Cortex of kidney (tissue), 1 donor: ENCODE data around the gene DIP2A.

ENCODE experiments used
- DNase-seq: peaks from one replicate; lab custom pipeline; 2025; lab: John Stamatoyannopoulos, UW

The DIP2A gene

DNA sequence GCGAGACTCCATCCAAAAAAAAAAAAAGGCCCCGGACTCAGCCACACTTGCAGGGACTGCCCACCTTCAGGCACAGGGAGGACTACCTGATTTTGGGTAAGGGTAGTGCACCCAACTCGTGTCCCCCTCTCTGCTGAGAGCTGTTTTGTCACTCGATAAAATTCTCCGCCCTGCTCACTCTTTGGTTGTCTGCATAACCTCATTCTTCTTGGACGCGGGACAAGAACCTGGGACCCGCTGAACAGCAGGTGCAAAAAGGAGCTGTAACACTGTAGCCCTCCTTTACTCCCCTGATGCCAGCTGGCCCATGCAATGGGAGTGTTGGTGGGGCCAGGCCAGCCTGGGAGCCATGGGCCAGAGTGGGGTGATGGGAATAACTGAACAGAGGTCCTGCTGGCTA, 135.6 kb downstream of the DIP2A start:
- no peak for DNase-seq

DNA sequence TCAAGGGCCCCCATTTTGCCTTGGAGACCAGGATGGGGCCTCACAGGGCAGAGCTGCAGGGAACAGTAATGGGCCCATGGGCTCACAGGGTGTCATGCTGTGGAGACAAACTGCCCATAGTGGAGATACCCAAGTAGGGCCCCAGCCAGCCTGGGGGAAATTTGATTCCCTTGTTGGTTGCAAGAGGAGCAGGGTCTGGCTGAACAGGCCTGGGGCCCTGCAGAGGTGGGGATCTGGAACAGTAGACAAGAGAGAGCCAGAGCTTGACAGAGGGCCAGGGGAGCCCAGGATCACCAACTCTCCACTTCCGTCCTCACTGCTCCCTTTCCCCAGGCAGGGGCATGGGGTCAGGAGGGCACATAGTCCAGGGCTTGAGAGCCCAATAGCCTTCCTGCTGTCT, 137.5 kb downstream of the DIP2A start:
- DNase-seq, result no peak

GRCh38 chr21:46597031-46597430, 138.3 kb downstream of the DIP2A start:
- no peak for DNase-seq

GRCh38 chr21:46597896-46598343, 139.2 kb downstream of the DIP2A start:
- DNase-seq, result no peak

DNA sequence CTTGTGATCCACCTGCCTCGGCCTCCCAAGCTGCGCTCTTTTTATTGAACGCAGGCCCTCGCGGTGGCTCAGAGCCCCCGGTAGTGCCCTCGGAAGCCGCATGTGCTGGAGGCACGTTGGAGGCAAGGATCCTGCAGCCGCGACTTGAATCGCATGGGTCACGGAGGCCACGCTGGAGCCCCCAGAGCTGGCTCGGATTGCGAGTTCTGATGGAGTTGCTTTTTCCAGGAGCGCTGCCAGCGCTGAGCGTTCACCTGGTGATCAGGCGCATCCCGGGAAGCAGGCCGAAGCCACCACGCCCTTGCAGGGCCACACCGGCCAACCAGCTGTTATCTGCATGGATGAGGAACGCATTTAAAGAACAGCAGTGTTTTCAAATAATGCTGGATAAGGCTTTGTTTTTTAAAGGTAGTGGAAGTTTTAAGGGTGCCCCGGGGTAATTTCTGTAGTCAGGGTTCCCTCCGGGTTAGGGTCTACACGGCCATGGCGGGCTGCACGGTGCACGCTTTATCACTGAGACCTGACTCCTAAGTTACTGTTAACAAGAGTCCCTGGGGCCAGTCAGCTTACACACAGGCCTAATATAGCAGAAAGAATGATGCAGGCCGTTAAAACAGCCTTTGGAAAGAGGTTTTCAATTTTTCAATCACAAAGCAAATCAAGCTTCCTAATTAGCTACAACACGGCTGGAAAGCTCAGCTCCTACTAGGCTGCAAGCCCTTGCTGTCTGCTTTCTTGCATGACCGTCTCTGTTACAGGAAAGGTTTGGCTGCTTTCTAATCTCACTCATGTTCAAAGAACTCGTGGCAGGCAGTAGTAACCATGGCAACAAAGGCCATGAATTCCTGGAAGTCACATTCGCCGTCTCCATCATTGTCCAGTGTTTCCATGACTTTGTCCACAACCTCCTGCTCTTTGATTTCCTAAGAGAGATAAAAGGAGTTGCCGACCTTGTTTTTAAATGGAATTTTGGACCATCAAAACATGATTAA, 140.2 kb downstream of the DIP2A start:
- DNase-seq, result no peak

DNA sequence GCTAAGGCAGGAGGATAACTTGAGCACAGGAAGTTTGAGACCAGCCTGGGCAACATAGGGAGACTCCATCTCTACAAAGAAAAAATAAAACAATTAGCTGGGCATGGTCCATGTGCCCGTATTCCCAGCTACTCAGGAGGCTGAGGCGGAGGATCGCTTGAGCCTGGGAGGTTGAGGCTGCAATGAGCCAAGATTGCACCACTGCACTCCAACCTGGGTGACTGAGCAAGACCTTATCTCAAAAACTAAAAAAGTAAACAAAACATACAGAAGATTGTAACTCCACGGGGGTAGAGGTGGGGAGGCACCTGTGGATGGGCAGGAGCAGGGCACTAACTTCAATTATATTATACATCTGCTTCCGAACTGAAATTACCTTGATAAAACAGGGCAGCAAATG, 141.6 kb downstream of the DIP2A start:
- no peak for DNase-seq

DNA sequence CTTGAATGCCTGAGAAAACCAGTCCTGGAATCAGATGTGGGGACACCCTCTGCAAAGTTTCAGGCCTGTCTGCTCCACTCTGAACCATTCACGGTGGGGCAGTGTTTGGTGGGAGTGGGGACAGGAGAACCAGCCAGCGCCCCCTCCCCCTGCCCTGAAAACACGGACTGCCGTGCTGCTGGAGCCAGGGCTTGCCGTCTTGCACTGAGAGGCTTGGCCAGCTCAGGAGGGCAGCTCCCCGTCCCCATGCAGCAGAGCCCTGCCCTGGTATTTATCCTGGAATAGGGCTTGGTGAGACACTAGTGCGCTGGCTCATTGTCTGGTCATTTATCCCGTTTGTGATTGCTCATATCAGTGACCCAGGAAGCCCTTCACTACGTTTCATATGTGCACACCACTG, 142.3 kb downstream of the DIP2A start:
- no peak for DNase-seq

DNA sequence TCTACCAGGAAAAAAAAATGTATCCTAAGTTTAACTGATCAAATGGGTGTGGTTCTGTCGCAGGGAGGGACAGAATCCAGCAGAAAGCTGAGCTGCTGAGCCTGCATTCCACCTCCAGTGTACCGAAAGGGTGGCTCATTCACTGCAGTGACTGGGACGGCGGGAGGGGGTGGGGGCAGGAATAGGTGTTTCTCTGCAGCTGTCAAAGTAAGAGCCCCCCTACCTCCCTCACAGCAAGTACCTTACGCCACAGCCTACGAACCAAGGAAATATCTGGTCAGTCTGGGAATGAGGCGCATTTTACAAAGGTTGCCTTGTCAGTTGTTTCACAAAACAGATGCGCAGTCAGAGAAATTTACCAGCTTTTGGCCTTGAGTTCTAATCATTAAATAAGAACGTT, 144.5 kb downstream of the DIP2A start:
- DNase-seq, result no peak

GRCh38 chr21:46604329-46604974, 145.8 kb downstream of the DIP2A start:
- DNase-seq, result no peak

DNA sequence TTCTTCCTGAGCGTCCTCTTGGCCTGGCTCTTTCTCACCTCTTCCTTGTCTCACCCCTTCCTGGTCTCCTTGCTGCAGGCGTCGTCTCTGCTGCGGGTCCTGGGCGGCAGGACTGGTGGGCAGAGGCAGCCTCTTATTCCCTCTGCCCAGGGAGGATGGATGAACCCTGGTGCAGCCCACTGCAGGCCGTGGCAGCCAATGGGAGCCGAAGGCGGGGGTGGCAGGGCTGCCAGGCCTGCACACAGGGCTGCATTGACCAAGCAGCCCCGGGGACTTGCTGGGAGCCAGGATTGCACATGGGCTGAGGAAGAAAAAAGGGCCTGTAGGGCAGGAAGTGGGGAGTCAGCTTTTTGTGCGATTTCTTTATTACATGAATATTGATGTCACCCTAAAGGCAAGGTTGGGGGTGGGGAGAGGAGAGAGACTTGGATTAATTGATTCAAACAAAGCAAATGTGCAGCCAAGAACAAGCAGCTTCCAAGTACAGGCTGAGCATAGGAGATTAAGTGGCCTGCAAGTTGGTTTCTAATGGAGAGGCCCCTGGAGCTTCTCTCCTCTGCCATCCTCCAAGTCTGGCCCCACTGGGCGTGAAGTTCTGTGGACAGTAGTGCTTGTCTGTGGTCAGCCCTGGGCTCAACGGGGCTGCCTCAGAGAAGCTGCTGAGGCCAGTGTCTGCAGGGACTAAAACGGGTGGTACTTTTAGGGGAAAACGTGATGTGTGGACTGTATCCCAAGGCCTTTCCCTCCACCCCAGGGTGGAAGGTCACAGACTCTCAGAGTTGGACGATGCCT, 146.5 kb downstream of the DIP2A start, which contains the start of gene S100B:
S100B (minus strand) TSS at position 108 of the 792 bp plus-strand sequence. CDS start 2,667 bp downstream, outside the sequence.
- DNase-seq, result no peak

- no peak for DNase-seq
These were observed 147.2 kb downstream of the DIP2A start for GRCh38 chr21:46605767-46606426.

DNA sequence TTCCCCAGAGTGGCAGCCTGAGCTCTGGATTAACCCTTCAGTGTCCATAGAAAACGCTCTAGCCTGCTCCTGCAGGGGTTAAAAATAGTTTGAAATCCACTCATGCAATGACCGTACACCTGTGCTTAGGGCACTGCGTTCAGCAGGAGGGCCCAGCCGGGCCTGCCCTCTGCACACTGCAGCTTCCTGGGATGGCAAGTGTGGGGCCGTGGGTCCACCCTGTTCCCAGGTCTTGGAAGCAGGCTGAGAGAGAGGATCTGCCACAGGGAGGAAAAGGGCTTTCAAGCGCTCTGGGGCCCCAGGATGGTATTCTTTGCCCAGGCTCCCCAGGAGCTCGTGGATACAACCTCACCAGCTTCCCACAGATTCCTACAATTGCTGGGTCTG, 147.7 kb downstream of the DIP2A start:
- DNase-seq, result no peak

DNA sequence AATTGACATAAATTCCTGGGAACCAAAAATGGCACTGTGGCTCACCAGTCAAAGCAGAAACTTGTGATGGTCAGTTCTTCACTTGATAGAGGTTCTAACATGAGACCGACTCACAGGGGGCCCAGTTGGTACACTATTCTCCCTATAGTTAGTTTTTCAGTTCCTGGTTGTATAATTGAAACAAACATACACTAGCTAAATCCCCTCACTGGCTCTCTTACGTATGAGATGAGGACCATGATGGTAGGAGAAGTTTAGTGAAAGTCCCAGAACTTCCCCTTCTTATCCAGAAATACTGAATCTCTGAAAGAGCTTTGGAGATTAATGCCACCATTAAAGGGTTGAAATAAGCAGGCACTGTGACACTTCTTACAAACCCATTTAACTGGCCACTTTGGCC, 148.9 kb downstream of the DIP2A start:
- DNase-seq, result no peak

DNA sequence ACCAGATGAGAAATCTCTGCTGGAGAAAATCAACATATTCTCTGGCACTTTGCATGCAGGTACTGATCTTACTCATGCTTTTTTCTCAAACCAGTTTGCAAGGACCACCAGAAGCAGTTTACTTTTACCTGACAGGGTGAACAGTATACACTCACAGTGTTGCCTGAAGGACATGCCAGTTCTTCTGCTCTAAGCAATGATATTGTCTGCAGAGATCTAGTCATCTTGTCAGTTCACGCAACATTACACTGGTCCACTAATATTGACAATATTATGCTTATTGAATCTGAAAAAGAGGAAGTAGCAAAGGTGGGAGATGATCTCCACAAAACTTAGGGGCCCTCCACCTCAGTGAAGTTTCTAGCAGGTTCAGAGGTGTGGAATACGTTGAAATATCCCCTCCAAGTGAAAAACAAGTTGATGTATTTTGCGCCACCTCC, 150.0 kb downstream of the DIP2A start:
- no peak for DNase-seq

- DNase-seq, result no peak
These were observed 151.5 kb downstream of the DIP2A start for GRCh38 chr21:46610018-46610701.

DNA sequence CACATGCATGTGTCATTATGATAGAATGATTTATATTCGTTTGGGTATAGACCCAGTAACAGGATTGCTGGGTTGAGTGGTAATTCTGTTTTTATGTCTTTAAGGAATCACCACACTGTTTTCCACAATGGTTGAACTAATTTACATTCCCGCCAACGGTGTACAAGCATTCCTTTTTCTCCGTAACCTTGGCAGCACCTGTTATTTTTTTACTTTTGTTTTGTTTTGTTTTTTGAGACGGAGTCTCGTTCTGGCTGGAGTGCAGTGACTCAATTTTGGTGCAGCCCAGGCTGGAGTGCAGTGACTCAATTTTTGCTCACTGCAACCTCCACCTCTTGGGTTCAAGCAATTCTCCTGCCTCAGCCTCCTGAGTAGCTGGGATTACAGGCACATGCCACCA, 154.7 kb downstream of the DIP2A start:
- DNase-seq, result no peak

DNA sequence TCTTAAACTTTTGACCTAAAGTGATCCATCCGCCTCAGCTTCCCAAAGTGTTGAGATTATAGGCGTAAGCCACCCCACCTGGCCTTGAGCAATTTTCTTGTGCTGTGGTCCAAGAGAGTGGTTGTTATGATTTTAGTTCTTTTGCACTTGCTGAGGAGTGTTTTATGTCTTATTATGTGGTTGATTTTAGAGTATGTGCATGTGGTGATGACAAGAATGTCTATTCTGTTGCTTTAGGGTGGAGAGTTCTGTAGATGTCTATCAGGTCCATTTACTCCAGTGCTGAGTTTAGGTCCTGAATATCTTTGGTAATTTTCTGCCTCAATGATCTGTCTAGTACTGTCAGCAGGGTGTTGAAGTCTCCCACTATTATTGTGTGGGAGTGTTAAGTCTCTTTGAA, 157.4 kb downstream of the DIP2A start:
- DNase-seq, result no peak

DNA sequence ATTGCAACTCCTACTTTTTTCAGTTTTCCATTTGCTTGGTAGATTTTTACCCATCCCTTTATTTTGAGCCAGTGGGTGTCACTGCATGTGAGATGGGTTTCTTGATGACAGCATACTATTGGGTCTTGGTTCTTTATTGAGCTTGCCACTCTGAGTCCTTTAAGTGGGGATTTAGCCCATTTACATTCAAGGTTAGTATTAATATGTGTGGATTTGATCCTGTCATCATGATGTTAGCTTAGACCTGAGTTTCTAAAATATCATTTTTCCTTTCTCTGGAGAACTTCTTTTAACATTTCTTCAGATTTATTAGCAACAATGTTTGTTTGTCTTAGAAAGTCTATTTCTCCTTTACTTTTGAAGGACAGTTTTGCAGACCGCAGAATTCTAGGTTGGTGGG, 158.0 kb downstream of the DIP2A start:
- DNase-seq, result no peak

DNA sequence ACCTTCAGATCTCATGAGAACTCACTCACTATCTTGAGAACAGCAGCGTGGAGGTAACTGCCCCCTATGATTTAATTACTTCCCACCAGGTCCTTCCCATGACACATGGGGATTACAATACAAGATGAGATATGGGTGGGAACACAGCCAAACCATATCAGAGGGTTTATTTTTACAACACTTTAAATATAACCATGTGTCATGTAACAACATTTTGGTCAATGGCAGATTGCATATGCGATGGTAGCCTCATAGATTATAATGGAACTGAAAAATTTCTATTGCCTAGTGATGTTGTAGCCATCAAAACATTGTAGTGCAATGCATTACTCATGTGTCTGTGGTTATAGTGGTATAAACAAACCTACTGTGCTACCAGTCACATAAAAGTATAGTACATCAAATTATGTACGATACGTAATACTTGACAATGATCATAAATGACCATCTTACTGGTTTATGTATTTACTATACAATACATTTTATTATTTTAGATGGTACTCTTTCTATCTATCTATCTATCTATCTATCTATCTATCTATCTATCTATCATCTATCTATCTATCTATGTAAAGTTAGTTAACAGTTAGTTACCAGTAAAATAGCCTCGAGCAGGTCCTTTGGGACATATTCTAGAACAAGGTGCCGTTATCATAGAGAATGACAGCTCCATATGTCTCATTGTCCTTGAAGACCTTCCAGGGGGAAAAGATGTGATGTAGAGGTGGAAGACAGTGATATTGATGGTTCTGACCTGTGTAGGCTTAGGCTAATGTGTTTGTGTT, 158.8 kb downstream of the DIP2A start:
- DNase-seq, result no peak

GRCh38 chr21:46618738-46619379, 160.2 kb downstream of the DIP2A start:
- no peak for DNase-seq
